HTR-8/SVneo (cell line): ENCODE measurements around the gene ARHGAP4.

Source experiments
- DNase-seq: peaks from one replicate; pipeline ENCODE4 v3.0.0; 2011; ENCODE audit warnings: low spot score, mixed read lengths; ENCODE audit not compliant: insufficient read length
- FAIRE-seq: peaks from 2 replicates; lab custom pipeline; 2011; peaks lifted over from hg19 to GRCh38; lab: Jason Lieb, UNC

ARHGAP4 gene

DNA sequence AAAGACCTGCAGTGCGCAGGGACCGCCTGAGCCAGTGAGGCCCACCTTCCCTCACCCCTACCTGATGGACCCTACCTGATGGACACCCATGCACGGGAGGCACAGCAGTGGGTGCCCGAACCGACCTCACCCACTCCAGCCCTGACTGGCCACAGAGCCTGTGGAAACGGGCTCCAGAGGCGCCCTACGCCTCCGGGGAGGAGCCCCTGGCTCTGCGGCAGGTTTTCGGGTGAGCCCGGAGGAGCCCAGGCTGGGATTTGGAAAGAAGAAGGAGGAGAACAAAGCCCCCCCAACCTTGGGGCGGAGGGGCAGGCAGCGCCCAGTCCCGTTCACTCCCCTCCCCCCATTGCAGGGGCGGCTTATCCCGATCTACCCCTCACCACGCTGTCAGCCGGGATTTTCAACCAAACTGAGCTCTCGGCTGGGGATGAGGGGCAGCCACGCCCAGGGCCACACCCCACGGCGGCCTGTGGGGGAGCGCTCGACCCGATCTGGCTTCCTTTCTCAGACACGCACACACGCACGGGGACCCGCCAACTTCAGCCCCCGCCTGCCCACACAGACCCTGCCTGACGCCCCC lies 40.8 kb downstream of the ARHGAP4 start:
- no peak for FAIRE-seq

DNA sequence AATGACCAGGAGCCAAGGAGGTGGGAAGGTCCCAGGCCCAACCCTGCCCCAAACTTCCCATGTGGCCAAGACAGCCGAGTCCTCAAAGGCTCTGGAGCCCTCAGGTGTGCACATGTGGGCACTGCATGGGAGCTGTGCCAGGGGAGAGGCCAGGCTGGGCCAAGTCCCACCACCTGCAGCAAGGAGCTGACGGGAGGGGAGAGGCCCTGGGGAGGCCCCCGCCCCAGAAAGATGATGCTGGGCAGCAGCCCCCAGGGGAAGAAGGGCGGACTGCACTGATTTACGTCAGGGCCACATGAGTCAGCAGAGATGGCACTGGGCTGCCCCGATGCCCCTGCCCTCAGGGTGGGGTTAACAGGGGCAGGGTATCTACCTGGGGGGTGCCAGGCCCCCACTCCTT lies 41.5 kb downstream of the ARHGAP4 start:
- FAIRE-seq: no peak

More for the DNA sequence above, 40.8 kb downstream of the ARHGAP4 start:
- DNase-seq: peak; percentile 20

DNA sequence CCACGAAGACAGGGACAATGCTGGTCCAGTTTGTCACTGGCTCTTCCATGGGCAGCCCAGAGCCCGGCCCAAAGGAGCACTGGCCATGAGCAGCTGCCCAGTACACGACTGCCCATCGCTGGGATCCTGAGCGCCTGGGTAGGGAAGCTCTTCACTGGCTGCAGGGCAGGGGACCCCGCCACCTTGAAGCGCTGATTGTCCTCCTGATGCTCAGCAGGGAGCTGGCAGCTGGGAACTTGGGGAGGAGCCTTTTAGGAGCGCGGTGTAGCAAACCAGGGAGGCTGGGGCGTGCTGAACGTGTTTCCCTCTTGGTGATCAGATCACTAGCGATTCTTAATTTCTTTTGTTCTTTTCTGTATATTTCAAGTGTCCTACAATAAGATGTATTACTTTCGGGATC lies 41.9 kb downstream of the ARHGAP4 start:
- no peak for FAIRE-seq
- no peak for DNase-seq

More for the DNA sequence above, 41.5 kb downstream of the ARHGAP4 start:
- no peak for DNase-seq

- DNase-seq: no peak
- no peak for FAIRE-seq
Measured at GRCh38 chrX:153883163-153883843, 42.8 kb downstream of the ARHGAP4 start.

GRCh38 chrX:153882557-153882956 lies 43.5 kb downstream of the ARHGAP4 start:
- no peak for FAIRE-seq

DNA sequence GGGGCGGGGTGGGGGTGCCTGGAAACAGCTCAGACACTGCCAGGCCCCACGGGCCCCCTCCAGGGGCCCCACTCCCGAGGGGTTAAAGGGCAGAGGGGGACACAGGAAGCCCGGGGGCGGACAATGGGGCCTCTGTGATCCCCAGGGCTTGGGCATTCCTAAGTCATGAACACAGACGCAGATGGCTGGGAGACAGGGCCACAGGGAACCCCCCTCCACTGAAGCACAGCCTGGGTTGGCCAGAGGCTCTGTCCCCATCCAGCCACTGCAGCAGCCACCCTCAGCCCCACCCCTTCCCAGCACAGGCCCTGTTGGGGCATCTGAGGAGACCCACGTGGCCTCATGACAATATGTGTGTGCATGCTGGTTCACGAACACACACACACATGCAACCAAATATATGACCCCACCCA lies 44.0 kb downstream of the ARHGAP4 start:
- DNase-seq (peak; percentile 61), FAIRE-seq (peak; percentile 36)

More at GRCh38 chrX:153882557-153882956, 43.5 kb downstream of the ARHGAP4 start:
- no peak for DNase-seq

DNA sequence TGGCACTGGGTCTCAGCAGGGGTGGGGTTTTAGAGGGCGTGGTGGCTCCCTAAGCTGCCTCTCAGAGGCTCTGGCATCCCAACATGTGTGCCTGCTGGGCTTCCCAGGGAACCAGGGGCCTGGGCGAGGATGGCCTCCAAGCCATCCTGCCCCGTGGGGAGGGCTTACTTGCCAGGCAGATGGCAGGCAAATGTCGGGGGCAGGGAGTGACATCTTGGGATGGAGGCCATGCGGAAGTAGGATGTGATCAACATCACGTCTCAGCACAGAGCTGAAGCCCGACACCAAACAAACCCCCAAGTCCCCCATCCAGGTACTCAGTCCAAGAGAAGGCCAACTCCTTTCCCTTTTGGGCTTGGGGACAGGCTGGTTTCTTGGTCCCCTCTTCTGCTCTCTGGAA lies 44.8 kb downstream of the ARHGAP4 start:
- FAIRE-seq (no peak), DNase-seq (no peak)

DNA sequence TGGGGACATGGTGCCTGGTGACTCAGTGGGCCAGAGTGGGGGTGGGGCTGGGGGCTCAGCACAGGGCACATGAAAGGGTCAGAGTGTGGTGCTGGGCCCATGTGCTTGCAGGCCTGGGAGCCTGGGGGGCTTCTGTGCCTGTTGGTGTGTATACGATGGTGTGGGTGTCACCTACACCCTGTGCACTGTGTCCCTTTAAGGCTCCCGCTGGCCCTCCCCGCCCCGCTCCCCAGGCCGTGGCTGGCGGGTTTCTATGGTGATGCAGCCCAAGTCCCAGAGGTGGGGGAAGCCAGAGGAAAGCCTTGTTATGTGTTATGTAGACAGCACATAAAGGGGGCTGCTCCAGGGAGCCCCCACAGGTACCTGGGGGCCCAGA lies 45.6 kb downstream of the ARHGAP4 start:
- no peak for FAIRE-seq
- no peak for DNase-seq

GRCh38 chrX:153879741-153880439 lies 46.2 kb downstream of the ARHGAP4 start:
- DNase-seq (no peak), FAIRE-seq (no peak)

GRCh38 chrX:153878969-153879653 lies 47.0 kb downstream of the ARHGAP4 start:
- FAIRE-seq (no peak), DNase-seq (no peak)

DNA sequence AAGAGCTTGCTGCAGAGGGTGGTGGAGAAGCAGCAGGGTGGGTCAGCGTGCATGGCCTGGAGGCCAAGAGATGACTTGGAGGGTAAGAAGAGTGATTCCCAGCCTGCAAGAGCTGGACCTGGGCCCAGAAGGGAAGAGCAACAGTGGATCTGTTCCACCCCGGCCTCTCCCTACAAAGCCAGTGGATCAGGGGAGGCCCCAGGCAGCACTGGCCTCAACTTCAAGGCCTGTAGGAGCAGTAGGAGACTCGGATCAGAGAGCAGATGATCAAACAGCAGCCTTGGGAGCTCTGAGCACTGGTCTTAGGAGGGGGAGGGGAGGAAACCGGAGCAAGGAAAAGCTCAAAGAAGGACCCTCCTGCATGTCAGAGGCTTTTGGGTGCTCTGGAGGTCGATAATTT lies 47.7 kb downstream of the ARHGAP4 start:
- DNase-seq: no peak
- FAIRE-seq: no peak

DNA sequence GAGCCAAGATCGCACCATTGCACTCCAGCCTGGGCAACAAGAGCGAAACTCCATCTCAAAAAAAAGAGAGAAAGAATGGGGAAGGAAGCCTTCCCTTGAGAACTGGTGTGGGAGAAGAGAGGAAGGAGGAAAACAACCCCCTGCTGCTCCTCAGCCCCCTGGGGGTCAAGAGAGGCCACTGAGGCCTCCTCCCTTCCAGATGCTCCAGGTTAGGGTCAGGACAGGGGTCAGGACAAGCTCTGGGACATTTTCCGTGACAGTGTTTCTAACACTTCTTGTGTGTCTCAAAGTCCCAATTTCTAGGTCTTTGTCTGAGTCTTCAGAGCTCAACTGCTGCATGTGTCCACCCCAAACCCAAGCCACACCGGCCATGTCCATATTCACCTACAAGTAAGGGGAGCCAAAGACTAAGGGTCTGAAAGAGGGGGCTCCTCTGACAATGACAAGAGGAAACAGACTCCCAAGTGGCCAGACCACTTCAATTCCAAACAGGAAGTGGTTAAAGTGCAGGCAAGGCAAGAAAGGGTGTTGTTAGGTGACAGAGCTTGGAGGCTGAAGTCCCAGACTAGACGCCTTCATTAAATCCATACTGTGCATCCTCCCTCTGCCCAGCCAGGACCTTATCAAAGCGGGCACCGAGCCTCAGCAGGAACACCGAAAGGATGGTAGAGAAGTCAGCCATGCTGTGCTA lies 48.3 kb downstream of the ARHGAP4 start:
- DNase-seq (no peak), FAIRE-seq (no peak)

- FAIRE-seq: no peak
- DNase-seq: no peak
Measured at GRCh38 chrX:153876112-153876491, 50.0 kb downstream of the ARHGAP4 start.

DNA sequence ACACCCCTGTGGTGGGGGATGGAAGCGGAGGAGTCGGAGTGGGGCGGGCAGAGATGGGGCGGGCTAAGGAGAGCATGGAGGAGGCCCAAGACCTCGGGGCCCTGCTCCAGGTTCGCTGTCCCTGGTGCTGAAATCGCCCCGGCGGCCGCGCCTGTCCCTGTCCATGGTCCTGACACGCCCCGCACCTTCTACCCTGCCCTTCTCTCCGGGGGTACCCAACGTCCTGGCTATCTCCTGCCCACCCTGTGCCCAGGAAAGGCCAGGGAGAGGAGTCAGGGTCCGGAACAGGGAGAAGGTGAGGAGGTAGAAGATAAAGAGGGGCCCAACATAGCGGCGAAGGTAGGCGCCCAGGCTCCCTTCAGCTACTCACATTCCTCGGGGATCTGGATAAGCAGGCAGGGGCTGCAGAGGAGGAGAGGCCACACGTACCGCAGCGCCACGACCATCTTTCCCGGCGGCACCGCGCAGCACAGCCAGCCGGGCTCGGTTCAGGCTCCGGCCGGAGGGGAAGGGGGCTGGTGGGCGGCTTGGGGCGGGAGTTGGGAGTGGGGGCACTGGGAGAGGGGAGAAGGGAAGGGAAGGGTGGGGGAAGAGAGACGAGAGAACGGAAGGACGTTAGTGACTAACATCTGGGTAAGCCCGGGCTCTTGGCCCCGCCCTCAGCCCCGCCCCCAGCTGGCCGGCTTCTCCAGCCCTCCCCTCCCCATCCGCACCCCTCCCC lies 50.5 kb downstream of the ARHGAP4 start:
- FAIRE-seq (no peak), DNase-seq (peak; percentile 25)

DNA sequence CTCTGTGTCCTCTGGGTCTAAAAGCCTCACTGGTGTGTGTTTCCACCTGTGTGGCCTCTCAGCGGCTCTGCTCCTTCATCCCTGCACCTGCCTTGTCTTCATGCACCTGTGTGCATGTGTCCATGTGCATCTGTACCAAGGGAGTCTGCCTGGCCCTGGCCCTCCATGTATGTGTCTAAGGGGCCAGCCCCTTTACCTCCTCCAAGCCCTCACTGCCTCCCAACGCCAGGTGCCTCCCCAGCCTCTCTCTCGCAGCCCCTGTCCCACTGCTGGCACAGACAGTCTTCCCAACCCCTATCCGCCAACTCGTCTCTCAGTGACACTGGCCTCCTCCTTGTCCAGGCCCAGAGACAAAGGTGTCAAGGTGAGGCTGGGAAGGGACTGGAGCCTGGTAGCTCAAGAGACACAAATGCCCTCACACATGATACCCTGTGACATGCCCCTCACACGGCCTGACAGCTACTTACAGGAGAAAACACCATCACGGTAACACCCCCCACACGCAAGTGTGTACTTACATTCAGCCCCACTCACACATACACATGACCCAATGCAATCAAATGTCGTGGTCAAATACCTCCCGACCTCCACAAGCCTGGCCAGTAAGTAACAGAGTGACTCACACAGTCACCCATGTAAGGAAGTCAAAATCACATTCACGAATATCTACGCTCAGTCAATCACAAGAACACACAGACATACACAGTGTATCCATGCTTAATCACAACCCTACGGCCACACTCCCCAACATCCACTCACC lies 51.5 kb downstream of the ARHGAP4 start:
- FAIRE-seq (no peak), DNase-seq (no peak)

- DNase-seq: no peak
- FAIRE-seq: no peak
Measured at GRCh38 chrX:153874085-153874365, 52.0 kb downstream of the ARHGAP4 start.

DNA sequence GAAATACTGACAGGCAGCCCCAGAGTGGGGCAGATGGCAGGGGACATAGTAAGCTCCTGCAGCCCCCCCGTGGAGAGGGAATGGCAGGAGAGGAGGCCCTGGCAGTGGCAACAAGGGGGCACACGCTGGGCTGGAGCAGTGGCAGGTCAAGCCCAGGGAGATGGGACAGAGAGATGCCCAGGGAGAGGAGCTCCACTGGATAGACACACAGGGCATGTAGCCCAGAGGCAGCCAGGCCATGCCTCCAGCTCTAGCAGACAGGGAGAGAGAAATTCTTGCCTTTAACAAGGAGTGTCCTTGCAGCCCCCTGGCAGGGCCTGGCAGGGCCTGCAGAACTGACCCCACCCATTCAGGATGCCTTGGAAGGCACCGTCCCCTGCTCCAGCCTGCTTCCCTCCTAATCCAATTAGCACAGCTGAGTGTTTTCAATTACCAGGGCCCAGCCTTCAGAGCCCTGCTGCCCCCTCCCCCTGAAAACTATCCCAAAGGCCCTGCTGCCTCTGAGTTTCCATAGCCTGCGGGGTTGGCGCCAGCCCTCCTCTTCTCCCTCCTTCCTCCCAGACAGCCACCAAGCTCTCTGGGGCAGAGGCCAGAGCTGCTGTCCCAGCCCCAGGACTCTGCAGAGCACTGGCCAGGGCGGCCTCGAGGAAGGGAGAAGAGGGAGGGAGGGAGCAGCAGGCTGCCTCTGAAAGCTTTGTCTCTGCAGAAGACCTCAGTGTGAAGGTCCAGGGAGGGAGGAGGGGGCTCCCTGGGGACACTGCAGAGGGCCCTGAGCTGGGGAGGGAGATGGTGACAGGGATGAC lies 52.6 kb downstream of the ARHGAP4 start:
- DNase-seq: no peak

More for the DNA sequence above, 52.6 kb downstream of the ARHGAP4 start:
- FAIRE-seq: no peak
